ENCODE results near the gene MICU1. TPM values are rescaled to one million over a fixed set of nuclear protein-coding genes. Genes with fewer than 3 reads are reported as not detected.

The MICU1 gene
- polyA plus RNA-seq, 2 of the 4 experiments (the other 2 are of a cell fraction), result 54.5 to 58.6 TPM

GRCh38 chr10:72673280-72673679 lies 47.4 kb upstream of the MICU1 start (continued):
- TF ChIP-seq, protein P1, sequence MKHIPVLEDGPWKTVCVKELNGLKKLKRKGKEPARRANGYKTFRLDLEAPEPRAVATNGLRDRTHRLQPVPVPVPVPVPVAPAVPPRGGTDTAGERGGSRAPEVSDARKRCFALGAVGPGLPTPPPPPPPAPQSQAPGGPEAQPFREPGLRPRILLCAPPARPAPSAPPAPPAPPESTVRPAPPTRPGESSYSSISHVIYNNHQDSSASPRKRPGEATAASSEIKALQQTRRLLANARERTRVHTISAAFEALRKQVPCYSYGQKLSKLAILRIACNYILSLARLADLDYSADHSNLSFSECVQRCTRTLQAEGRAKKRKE (CRISPR knock-in tag; IDR thresholded peaks at IDR 0.05; ENCODE audit: low read depth), result no peak

GRCh38 chr10:72667207-72667864 lies 41.5 kb upstream of the MICU1 start:
- H3K9me3 ChIP-seq, result no peaks in the 10 kb centered on the region
- no peak for TF ChIP-seq JUN (IDR thresholded peaks at IDR 0.05)
- CTCF ChIA-PET, result no interaction called here
- WGBS (ENCODE audit: missing lambda C conversion rate), result 95% methylated on average over 3 of the region's 3 CpGs
- FAIRE-seq, result no peak
- no peak for DNase-seq (ENCODE audit: low read depth in 1 of 2, low spot score in 1 of 2)
- peaks cover 27% of the 10 kb centered on the region for H3K4me1 ChIP-seq
- H3K27ac ChIP-seq, result peak overlapping the region in 1 of 2 experiments; percentile 56; a peak in 3 of 6 replicates
- H3K4me2 ChIP-seq, result peak overlapping the region; percentile 9; the same call in 1 of the 3 replicates
- no peak for ATAC-seq
- no peak overlapping the region for H3K4me3 ChIP-seq
- POLR2A ChIA-PET, result no interaction called here

- DNase-seq (ENCODE audit: low read depth in 1 of 2, low spot score in 1 of 2) (peak in 1 of 2 experiments; percentile 43), ATAC-seq (no peak; a peak in 1 of 6 replicates), FAIRE-seq (no peak)
- Histone ChIP-seq H3K4me2 (no peak overlapping the region), H3K9me3 (no peaks in the 10 kb centered on the region), H3K4me1 (peaks cover 27% of the 10 kb centered on the region), H3K27ac (peak overlapping the region; percentile 5 to 22; a peak in 4 of 6 replicates), H3K4me3 (no peak overlapping the region)
- WGBS (ENCODE audit: missing lambda C conversion rate), result 72% methylated on average over 4 of the region's 4 CpGs
- ChIA-PET CTCF (no interaction called here), POLR2A (interaction anchor here (0.6 kb wide), 1 partner anchor 11 kb away, joined by 3 read pairs; no protein-coding TSS in a partner anchor)
- TF ChIP-seq TFCP2L1 (CRISPR knock-in tag; IDR thresholded peaks at IDR 0.05) (no peak), NR3C1 (IDR thresholded peaks at IDR 0.05) (no peak), FOSL2 (IDR thresholded peaks at IDR 0.05) (no peak), FOSL2 (CRISPR knock-in tag; IDR thresholded peaks at IDR 0.05) (peak; percentile 57)
Observed at GRCh38 chr10:72665925-72666324, 40.0 kb upstream of the MICU1 start.

DNA sequence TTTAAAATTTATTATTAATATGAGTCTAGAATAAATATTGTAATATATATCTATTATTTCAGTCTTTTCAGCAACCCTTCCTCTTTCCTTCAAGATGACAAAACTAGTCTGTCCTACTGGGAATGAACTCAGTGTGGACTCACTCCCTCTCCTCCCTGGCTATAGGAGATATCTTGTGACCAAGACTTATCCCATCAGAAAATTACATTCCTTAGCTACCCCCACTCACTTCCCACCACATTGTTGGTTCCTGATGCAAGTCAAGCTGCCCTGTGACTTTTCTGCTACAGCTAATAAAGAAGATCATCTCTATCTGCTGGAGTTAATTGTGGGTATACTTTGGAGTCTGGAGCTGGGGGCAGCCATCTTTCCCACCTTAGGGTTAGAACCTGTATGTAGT lies 38.1 kb upstream of the MICU1 start:
- Histone ChIP-seq H3K4me3 (no peak overlapping the region), H3K9me3 (no peaks in the 10 kb centered on the region), H3K4me2 (no peak overlapping the region), H3K27ac (peak overlapping the region in 1 of 2 experiments; percentile 60; a peak in 3 of 6 replicates), H3K4me1 (peaks cover 43% of the 10 kb centered on the region)
- no peak for ATAC-seq
- no peak for FAIRE-seq
- CTCF ChIA-PET, result interaction anchor here (1.2 kb wide), 1 partner anchor 12 kb away, joined by 3 read pairs; no protein-coding TSS in a partner anchor
- no peak for TF ChIP-seq FOXS1 (CRISPR knock-in tag; IDR thresholded peaks at IDR 0.05)
- TF ChIP-seq SREBF2 (IDR thresholded peaks at IDR 0.05), result no peak
- no peak for TF ChIP-seq E2F6 (IDR thresholded peaks at IDR 0.05; ENCODE audit: borderline replicate concordance, low read depth)
- TF ChIP-seq HOXB13 (CRISPR knock-in tag; IDR thresholded peaks at IDR 0.05; ENCODE audit: low read depth), result no peak
- TF ChIP-seq JUNB (IDR thresholded peaks at IDR 0.05), result no peak
- no peak for TF ChIP-seq TFCP2L1 (CRISPR knock-in tag; IDR thresholded peaks at IDR 0.05)
- no peak for TF ChIP-seq FOSL2 (IDR thresholded peaks at IDR 0.05)
- TF ChIP-seq FOSL2 (CRISPR knock-in tag; IDR thresholded peaks at IDR 0.05), result no peak
- TF ChIP-seq CBX8 (IDR thresholded peaks at IDR 0.05), result no peak
- no peak for TF ChIP-seq GATA3 (IDR thresholded peaks at IDR 0.05; ENCODE audit: borderline replicate concordance)
- TF ChIP-seq ZFP36 (IDR thresholded peaks at IDR 0.05; ENCODE audit: borderline replicate concordance, partially characterized antibody), result no peak
- no peak for TF ChIP-seq CHD2 (IDR thresholded peaks at IDR 0.05; ENCODE audit: low read length, partially characterized antibody)
- no peak for TF ChIP-seq HOXB5 (CRISPR knock-in tag; IDR thresholded peaks at IDR 0.05)
- no peak for DNase-seq (ENCODE audit: low read depth in 1 of 2, low spot score in 1 of 2)
- POLR2A ChIA-PET, result no interaction called here

DNA sequence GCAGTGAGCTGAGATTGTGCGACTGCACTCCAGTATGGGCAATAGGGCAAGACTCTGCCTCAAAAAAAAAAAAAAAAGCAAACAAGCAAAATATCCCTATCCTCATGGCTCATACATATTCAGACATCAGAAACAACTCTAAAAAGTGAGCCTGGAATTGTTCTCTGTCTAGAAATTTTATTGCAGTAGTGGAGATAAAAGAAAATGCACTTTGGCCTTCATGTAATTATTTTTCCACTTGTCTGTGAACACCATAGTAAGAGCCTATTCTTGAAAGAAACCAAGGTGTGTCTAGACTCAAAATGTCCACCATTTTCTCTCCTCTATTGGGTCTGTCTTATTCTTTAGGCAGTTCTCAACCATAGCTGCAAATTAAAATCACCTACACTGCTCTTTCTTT lies 35.6 kb upstream of the MICU1 start:
- CTCF ChIA-PET, result no interaction called here
- FAIRE-seq (peak; percentile 39), ATAC-seq (no peak), DNase-seq (ENCODE audit: low read depth in 1 of 2, low spot score in 1 of 2) (no peak)
- WGBS (ENCODE audit: missing lambda C conversion rate), result 93% methylated on average over 1 of the region's 1 CpG
- TF ChIP-seq BCL3 (IDR thresholded peaks at IDR 0.05) (no peak), ZSCAN20 (CRISPR knock-in tag; IDR thresholded peaks at IDR 0.05) (no peak), ELK1 (IDR thresholded peaks at IDR 0.05; ENCODE audit: low read depth, low read length) (no peak), NFE2L2 (conservative IDR thresholded peaks at IDR 0.05; ENCODE audit: low read length) (no peak), POLR2AphosphoS2 (conservative IDR thresholded peaks at IDR 0.05; ENCODE audit: low read length) (no peak), KDM5A (IDR thresholded peaks at IDR 0.05) (no peak), ZFP36 (IDR thresholded peaks at IDR 0.05; ENCODE audit: borderline replicate concordance, partially characterized antibody) (no peak), RNF2 (IDR thresholded peaks at IDR 0.05; ENCODE audit: borderline replicate concordance, low read depth) (no peak), HDAC2 (IDR thresholded peaks at IDR 0.05) (no peak)
- TF ChIP-seq, protein P2, sequence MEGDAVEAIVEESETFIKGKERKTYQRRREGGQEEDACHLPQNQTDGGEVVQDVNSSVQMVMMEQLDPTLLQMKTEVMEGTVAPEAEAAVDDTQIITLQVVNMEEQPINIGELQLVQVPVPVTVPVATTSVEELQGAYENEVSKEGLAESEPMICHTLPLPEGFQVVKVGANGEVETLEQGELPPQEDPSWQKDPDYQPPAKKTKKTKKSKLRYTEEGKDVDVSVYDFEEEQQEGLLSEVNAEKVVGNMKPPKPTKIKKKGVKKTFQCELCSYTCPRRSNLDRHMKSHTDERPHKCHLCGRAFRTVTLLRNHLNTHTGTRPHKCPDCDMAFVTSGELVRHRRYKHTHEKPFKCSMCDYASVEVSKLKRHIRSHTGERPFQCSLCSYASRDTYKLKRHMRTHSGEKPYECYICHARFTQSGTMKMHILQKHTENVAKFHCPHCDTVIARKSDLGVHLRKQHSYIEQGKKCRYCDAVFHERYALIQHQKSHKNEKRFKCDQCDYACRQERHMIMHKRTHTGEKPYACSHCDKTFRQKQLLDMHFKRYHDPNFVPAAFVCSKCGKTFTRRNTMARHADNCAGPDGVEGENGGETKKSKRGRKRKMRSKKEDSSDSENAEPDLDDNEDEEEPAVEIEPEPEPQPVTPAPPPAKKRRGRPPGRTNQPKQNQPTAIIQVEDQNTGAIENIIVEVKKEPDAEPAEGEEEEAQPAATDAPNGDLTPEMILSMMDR (IDR thresholded peaks at IDR 0.05), result no peak
- Histone ChIP-seq H3K9me3 (no peaks in the 10 kb centered on the region), H3K27ac (peak overlapping the region in 1 of 2 experiments; percentile 73; a peak in 3 of 6 replicates), H3K4me1 (peaks cover 38% of the 10 kb centered on the region), H3K4me2 (no peak overlapping the region), H3K4me3 (no peak overlapping the region)
- POLR2A ChIA-PET, result no interaction called here

Data from A549 (cell line).